Stimulated activated memory B cell treated with anti-CD40 and anti-IgM and Interleukin-4, amounts not matched to agents 10 μg/mL and 1 μg/mL and 100 μg/mL, for 72 hours (primary cell): Measurements from ENCODE around the gene PTP4A2.
A peak's percentile ranks its signal among the peaks of the same experiment; 100 is the strongest.
"Not testable (repeated sequence)": the region's sequence is repeated elsewhere in the genome, so short reads cannot be mapped to it uniquely, and the experiment has no call there.

Experiments
- ATAC-seq: fragments of 150-1000 bp; cut with Tn5 transposase; 2 replicates; pipeline ENCODE4 v1.10.0; 2021
- H3K27ac Mint-ChIP-seq: one replicate; pipeline ENCODE4 v1.8.0; 2022; ENCODE audit warnings: mild to moderate bottlenecking, mixed read lengths
- H3K27me3 Mint-ChIP-seq: one replicate; pipeline ENCODE4 v1.8.0; 2022; ENCODE audit warnings: mixed read lengths
- H3K36me3 Mint-ChIP-seq: one replicate; pipeline ENCODE4 v1.8.0; 2022; ENCODE audit warnings: mixed read lengths
- H3K4me1 Mint-ChIP-seq: one replicate; pipeline ENCODE4 v1.8.0; 2022; ENCODE audit warnings: mixed read lengths
- H3K4me3 Mint-ChIP-seq: one replicate; pipeline ENCODE4 v1.8.0; 2022; ENCODE audit warnings: mild to moderate bottlenecking, moderate library complexity, mixed read lengths
- H3K9me3 Mint-ChIP-seq: one replicate; pipeline ENCODE4 v1.8.0; 2022; ENCODE audit warnings: mixed read lengths

PTP4A2 gene

DNA sequence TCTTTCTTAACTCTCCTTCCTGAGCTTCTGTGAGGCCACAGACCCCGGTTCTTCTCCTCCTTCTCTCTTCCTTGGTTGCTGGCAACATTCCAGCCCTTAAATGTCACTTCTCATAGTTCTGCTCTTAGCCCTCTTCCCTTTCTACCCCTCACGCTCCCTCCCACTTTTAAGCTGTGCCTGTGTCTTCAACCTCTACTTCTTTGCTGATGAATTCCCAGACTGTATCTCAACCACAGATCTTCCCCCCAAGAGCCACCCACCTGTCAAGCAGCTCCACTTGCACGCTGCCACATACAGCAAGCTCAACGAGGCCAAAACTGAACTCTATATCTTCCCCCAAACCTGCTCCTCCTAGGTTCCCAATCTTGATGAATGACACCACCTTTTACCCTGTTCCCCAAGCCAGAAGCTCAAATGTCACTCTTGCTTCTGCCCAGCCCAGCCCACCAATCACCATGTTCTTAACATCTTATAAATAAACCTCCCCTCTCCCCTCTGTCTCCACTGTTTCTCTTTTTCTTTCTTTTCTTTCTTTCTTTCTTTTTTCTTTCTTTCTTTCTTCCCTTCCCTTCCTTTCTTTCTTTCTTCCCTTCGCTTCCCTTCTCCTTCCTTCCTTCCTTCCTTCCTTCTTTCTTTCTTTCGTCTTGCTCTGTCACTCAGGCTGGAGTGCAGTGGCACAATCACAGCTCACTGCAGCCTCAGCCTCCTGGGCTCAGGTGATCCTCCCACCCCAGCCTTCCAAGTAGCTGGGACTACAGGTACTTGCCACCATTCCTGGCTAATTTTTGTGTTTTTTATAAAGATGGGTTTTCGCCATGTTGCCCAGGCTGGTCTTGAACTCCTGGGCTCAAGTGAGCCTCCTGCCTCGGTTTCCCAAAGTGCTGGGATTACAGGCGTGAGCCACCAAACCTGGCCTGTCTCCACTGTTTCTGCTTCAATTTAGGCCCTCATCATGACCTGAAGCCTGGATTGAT lies 19.8 kb upstream of the PTP4A2 start:
- H3K4me3 Mint-ChIP-seq = peak overlapping the region; percentile 19
- ATAC-seq = peak; percentile 75

DNA sequence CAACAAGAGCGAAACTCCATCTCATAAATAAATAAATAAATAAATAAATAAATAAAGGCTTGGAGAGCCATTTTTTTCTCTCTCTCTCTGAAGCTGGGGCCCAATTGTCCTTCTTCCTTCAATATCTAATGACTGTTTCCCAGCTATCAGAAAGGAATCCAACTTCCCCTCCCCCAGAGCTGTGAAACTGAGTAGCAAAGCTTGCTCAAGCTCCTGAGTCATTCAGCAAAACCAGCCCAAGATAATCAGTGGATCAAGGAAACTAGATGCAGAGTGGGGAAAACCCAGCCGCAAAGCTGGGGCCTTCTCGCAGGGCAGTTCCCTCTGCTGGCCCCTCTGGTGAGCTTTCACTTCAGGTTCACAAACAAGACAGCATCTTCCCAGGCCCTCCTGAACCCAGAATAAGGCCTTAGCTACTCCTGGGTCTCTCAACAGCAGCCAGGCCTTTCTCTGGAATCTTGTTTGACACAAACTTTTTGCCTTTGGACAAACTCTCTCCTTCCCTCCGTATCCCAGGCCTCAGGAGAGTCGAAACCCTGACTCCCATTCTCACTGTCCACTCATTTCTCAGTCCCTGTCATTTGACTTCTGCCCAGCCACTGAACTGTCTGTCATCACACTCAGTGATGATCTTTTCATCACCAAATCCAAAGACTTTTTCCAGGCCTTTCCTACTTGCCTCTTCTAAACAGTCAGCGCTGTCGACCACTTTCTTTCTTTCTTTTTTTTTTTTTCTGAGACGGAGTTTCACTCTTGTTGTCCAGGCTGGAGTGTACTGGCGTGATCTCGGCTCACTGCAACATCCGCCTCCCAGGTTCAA lies 18.0 kb upstream of the PTP4A2 start:
- peak; percentile 92 for ATAC-seq
- peak overlapping the region; percentile 55 for H3K4me3 Mint-ChIP-seq
- H3K27me3 Mint-ChIP-seq = no peaks in the 10 kb centered on the region
- peak overlapping the region; percentile 80 for H3K27ac Mint-ChIP-seq
- H3K4me1 Mint-ChIP-seq = peaks cover 48% of the 10 kb centered on the region
- H3K36me3 Mint-ChIP-seq = no peaks in the 10 kb centered on the region
- H3K9me3 Mint-ChIP-seq = no peaks in the 10 kb centered on the region

More for the DNA sequence above, 19.8 kb upstream of the PTP4A2 start:
- Mint-ChIP-seq H3K27ac (peak overlapping the region; percentile 80), H3K4me1 (peaks cover 62% of the 10 kb centered on the region), H3K9me3 (no peaks in the 10 kb centered on the region), H3K36me3 (no peaks in the 10 kb centered on the region), H3K27me3 (no peaks in the 10 kb centered on the region)

GRCh38 chr1:31954607-31955283 lies 16.6 kb upstream of the PTP4A2 start:
- peak; percentile 52 for ATAC-seq
- Mint-ChIP-seq H3K36me3 (no peaks in the 10 kb centered on the region), H3K27ac (peak overlapping the region; percentile 80), H3K4me1 (peaks cover 45% of the 10 kb centered on the region), H3K27me3 (no peaks in the 10 kb centered on the region), H3K9me3 (no peaks in the 10 kb centered on the region), H3K4me3 (no peak overlapping the region)

DNA sequence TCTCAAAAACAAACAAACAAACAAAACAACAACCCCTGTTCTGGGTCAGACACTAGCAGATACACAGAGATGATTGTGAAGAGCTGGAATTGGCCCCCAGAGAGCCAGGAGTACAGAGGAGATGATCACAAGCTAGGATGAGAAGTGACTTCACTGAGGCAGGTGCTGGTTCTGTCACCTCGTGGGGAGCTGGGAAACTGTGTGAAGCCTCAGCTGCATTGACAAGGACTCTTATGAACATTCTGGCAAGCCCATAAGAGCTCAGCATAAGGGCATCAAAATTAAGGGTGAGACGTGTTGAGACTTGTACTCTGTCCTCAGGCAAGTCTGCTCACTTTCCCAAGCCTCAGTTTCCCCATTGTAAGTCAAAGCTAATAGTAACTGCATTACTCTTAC lies 14.7 kb upstream of the PTP4A2 start:
- H3K27me3 Mint-ChIP-seq = no peaks in the 10 kb centered on the region
- no peak overlapping the region for H3K4me3 Mint-ChIP-seq
- H3K36me3 Mint-ChIP-seq = no peaks in the 10 kb centered on the region
- no peaks in the 10 kb centered on the region for H3K9me3 Mint-ChIP-seq
- peak overlapping the region; percentile 26 for H3K27ac Mint-ChIP-seq
- peaks cover 33% of the 10 kb centered on the region for H3K4me1 Mint-ChIP-seq
- no peak for ATAC-seq

DNA sequence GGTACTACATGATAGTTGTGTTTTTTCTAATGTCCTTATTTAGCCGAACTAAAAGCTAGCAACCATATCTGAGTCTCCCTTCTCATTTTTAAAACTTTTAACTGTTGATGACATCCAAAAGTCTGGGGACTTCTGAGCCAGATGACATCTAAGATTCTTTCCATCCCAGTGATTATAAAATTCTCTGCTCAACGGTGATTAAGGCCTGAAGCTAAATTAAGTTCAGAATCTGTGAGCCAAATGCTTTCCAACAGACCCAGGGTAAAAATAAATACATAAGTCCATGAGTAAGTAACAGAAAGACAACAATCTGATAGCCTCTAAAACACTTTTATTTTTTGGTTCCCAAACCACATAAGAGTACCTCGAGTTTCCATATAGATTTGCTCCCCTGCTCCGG lies 13.1 kb upstream of the PTP4A2 start:
- H3K27me3 Mint-ChIP-seq = no peaks in the 10 kb centered on the region
- H3K9me3 Mint-ChIP-seq = no peaks in the 10 kb centered on the region
- ATAC-seq = no peak
- H3K36me3 Mint-ChIP-seq = no peaks in the 10 kb centered on the region
- H3K4me1 Mint-ChIP-seq = peaks cover 22% of the 10 kb centered on the region
- no peak overlapping the region for H3K4me3 Mint-ChIP-seq
- H3K27ac Mint-ChIP-seq = peak overlapping the region; percentile 37

DNA sequence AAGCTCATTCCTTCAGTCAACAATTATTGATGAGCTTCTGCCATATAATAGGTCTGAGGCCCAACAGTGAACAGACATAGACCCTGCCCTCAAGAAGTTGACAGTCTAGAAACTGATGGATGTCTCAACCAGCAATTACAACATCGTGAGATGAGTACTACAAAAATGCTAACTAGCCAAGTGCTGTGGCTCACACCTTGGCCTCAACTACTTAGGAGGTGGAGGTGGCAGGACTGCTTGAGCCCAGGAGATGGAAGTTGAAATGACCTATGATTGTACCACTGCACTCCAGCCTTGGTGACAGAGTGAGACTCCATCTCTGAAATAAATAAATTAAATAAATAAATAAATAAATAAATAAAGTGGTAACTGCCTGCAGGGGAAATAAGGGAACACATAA lies 11.7 kb upstream of the PTP4A2 start:
- Mint-ChIP-seq H3K36me3 (no peaks in the 10 kb centered on the region), H3K4me1 (peaks cover 10% of the 10 kb centered on the region), H3K27me3 (no peaks in the 10 kb centered on the region), H3K27ac (no peak overlapping the region), H3K9me3 (no peaks in the 10 kb centered on the region), H3K4me3 (no peak overlapping the region)
- no peak for ATAC-seq

- ATAC-seq, H3K36me3 Mint-ChIP-seq, H3K4me3 Mint-ChIP-seq, H3K27ac Mint-ChIP-seq, H3K27me3 Mint-ChIP-seq, H3K9me3 Mint-ChIP-seq: not testable (repeated sequence)
- H3K4me1 Mint-ChIP-seq = peaks cover 27% of the 10 kb centered on the region
Measured at GRCh38 chr1:31945677-31946076, 7.5 kb upstream of the PTP4A2 start.

DNA sequence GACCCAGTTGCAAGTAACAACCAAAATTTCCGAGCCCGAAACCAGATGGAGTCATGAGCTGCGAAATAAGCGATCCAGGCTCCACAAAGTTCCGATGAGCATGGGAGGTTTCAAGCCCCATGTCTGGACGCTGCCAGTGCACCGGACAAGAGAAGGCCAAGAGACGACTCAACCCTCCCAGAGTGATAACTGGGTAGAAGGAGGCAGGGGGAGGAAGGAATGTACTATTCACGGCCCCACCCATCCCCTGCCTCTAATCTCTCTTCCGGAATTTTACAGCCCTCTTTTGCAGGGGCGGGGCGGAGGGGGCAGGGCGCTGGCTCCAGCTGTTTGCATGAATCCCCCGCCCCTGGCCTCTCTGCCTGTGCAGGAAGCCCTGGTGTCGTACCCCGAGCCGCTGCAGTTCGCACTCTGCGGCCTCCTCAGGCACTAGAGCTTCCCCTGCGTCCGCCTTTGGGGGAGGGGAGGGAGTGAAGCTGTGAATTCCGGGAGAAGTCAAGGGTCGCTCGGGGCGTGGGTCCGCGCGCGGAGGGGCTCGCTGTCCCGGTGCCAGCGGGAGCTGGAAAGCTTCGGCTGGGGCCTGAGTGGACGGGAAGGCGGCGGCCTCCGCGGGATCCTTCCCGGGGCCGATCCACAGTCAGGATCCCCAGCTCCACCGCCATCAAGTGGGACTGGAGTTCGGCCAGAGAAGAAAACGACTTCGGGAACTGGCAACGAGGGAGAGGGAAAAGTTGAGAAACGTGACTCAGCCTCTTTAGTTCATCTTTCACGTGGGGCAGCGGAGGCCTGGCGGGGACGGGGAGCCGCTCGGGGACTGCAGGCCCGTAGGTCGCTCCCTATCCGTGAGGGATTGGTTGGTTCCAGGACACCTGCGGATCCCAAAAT lies 6.3 kb upstream of the PTP4A2 start:
- H3K9me3 Mint-ChIP-seq = no peaks in the 10 kb centered on the region
- no peaks in the 10 kb centered on the region for H3K27me3 Mint-ChIP-seq
- ATAC-seq = peak; percentile 90
- no peaks in the 10 kb centered on the region for H3K36me3 Mint-ChIP-seq
- H3K4me3 Mint-ChIP-seq = peak overlapping the region; percentile 83
- peaks cover 39% of the 10 kb centered on the region for H3K4me1 Mint-ChIP-seq
- H3K27ac Mint-ChIP-seq = peak overlapping the region; percentile 98

DNA sequence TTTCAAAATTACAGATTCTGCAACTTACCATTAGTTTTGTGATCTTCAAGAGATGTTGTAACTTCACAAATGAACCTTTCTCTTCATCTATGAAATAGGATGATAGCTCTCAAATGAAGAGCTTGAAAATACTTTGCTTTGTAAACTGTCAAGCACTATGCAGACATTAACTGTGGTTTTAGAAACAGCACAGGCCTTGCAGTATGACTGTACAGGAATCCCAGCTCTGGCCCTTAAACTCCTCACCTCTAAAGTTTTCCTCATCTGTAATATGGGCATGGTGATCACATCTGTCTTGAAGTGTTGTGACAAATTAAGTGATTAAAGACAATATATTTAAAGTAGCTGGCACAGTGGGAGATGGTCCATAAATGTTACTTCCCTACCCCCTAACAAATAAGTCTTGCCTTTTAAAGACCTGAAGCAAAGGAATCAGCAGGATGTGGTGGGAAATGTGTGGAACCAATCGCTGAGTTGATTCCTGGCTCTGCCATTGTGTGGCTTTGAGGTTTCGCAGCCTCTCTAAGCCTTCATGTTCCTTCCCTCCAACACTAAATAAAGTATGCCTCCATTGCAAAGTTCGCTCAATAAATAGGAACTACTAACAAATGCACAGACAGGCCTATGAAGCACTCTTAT lies 5.5 kb upstream of the PTP4A2 start:
- Mint-ChIP-seq H3K9me3 (no peaks in the 10 kb centered on the region), H3K27me3 (no peaks in the 10 kb centered on the region), H3K36me3 (no peaks in the 10 kb centered on the region), H3K4me1 (peaks cover 47% of the 10 kb centered on the region), H3K27ac (peak overlapping the region; percentile 98), H3K4me3 (peak overlapping the region; percentile 83)
- ATAC-seq = no peak

DNA sequence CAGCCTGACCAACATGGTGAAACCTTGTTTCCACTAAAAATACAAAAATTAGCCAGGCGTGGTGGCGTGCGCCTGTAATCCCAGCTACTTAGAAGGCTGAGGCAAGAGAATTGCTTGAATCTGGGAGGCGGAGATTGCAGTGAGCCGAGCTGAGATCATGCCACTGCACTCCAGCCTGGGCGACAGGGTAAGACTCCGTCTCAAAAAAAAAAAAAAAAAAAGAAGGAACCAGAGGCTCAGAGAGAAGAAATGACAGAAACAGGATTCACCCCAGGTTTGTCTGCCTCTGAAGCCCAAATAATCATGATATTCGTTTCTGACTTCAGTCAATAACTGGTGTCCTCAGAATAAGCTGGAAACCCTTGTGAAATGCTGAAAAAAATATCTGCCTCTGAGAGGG lies 3.9 kb upstream of the PTP4A2 start:
- peaks cover 50% of the 10 kb centered on the region for H3K4me1 Mint-ChIP-seq
- H3K36me3 Mint-ChIP-seq, H3K4me3 Mint-ChIP-seq, H3K9me3 Mint-ChIP-seq, H3K27me3 Mint-ChIP-seq, ATAC-seq: not testable (repeated sequence)
- peak overlapping the region; percentile 70 for H3K27ac Mint-ChIP-seq

DNA sequence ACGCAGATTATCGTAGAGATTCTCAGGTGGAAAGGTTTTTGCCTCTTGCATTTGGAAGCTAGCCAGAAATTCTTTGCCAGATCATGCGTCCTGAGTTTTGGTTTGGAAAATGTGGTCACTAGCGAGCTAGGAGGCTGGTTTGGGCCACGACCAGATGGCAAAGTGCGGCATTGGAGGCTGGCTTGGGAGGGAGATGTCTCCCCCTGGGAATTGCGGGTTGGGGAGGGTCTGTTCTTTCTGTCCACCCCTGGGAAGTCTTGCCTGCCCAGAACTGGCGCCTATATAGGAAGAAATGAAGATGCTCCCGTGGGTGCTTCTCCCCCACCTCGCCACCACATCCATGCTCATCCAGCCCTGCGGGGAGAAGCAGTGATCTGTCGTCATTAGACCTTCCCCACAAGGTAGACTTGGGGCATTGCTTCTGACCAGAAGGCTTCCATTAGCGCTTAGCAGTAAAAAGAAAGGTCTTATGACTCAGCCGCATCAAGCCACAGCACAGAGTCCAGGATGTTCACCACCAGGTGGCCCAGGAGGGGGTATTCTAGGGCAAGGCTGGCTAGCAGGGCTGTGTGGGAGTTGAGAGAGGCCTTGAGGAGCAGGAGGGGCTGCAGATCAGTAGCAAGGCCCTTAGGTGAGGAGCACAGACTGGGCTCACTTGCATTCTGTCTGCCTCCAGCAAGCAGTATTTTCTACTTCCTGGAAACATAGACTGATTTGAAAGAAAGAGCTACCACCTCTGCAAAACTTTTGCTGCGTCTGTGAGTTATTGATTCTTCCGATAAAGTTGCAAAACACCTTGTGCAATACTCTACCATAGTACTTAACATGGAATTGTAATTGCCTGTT lies 1.5 kb upstream of the PTP4A2 start:
- H3K9me3 Mint-ChIP-seq = no peaks in the 10 kb centered on the region
- H3K4me1 Mint-ChIP-seq = peaks cover 70% of the 10 kb centered on the region
- peak overlapping the region; percentile 79 for H3K27ac Mint-ChIP-seq
- H3K27me3 Mint-ChIP-seq = no peaks in the 10 kb centered on the region
- peak overlapping the region; percentile 10 for H3K4me3 Mint-ChIP-seq
- peak; percentile 63 for ATAC-seq
- H3K36me3 Mint-ChIP-seq = peaks cover 18% of the 10 kb centered on the region

DNA sequence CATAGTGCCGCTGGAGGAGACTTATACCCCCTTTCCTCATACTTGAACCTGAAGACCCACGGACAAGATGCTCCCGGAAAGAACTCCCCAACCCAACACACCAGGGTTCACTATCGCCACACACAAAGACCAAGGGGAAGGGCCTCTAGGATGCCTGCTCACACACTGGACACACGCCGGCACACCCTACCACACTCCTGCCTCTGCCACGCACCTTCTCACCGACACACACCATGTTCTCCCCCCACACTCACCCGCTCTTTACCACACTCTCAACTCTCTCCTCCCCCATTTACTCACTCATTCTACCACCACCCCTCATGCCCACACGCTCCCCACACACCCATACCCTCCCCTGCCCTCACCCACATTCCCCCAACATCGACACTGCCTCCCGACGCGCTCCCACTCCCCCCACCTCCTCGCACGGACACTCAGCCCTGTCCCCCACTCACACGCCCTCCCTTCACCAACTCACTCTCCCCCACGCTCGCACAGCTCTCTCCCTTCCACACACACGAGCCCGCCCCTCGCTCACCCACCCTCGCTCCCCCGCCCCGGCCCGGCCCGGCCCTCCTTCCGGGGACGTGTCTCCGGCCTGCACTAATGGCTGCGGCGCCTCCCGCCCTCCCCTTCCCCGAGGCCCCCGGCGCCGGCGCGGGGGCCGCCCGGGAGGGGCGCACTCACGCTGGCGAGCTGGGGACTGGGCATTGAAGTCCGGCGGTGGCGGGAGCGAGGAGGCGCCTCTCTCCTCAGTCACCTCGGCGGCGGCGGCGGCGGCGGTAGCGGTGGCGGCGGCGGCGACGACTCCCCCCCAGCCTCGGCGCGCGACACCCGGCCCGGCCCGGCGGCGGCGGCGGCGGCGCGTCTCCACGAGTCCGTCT lies 626 bp downstream of the PTP4A2 start:
- Mint-ChIP-seq H3K36me3 (peaks cover 18% of the 10 kb centered on the region), H3K4me1 (peaks cover 74% of the 10 kb centered on the region), H3K27ac (peak overlapping the region; percentile 92), H3K27me3 (no peaks in the 10 kb centered on the region), H3K4me3 (peak overlapping the region; percentile 93), H3K9me3 (no peaks in the 10 kb centered on the region)
- peak; percentile 70 for ATAC-seq

DNA sequence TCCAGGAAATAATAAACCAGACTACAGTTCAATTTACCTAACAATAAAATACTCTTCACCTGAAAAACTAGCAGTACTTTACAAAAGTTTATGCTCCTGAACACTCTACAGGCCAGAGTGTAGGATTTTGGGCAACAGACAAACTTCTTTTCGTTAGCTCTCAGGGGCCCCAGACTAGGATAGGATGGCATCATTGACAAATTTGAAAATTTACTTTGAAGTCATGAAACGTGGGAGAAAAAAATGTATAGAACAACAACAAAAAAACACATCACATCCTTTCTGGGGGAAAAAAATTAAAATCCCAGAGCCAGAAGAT lies 1.2 kb downstream of the PTP4A2 start:
- no peak for ATAC-seq
- Mint-ChIP-seq H3K27me3 (no peaks in the 10 kb centered on the region), H3K4me1 (peaks cover 74% of the 10 kb centered on the region), H3K27ac (peak overlapping the region; percentile 92), H3K4me3 (peak overlapping the region; percentile 93), H3K9me3 (no peaks in the 10 kb centered on the region), H3K36me3 (peaks cover 18% of the 10 kb centered on the region)
